ENCODE measurements around the gene COL13A1.

Gene COL13A1

GRCh38 chr10:69846293-69846921, 44.7 kb downstream of the COL13A1 start:
- no peak for DNase-seq (ENCODE audit: low spot score)

DNA sequence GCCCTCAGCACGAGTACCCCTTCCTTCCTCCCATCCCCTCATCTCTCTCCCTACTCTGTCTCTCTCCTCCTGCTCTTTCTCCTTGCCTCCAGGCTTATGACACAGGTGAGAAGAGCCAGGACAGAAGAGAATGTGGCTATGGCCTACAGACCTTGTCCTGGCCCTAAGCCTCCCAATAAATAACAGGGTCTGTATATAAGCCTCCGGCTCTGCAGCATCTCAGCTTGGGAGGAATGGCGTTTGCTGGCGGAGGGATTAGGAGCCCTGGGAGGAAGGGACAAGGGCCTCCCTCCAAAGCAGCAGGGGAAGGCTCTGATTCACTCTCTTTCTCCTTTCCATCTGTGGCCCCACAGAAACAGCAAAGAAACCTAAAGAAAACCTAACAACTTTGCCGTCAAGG, 45.8 kb downstream of the COL13A1 start:
- DNase-seq (ENCODE audit: low spot score): no peak

- no peak for DNase-seq (ENCODE audit: low spot score)
Observed at GRCh38 chr10:69847883-69848282, 46.2 kb downstream of the COL13A1 start.

DNA sequence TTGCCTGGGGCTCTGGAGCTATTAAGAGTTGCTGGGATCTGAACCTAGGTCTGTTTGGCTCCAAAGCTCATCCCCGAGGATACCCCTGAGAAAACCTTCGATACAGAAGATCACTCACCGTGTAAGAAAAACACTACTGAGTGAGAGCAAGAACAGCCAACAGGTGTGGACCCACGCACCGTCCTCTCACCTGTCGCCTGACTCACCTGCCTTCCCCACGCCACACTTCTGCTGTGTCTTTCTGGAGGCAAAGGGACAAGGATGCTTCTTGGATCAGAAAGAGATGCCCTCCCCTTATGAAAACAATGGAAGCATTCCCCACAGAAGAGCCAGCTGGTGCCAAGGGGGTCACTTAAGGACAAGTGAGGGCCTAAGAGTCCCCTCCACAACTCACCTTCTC, 46.7 kb downstream of the COL13A1 start:
- DNase-seq (ENCODE audit: low spot score): no peak

DNA sequence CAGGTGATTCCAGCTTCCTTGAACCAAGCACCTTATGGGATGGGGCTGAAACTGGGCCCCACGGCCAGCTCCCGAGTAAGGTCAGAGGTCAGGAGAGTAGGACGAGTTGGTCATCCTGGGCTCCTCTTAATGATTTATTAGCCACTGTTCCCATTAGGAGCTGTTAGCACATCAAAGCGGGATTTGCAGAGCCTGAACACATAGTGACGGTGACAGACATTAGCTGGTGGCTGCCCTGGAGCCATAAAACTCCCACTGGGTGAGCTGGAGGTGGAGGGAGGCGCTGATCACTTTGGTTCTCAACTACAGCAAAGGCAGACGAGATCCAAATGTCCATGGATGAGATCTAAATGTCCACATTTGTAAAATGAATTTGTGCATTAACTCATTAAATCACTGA, 48.1 kb downstream of the COL13A1 start:
- DNase-seq (ENCODE audit: low spot score): no peak

- DNase-seq (ENCODE audit: low spot score): no peak
Observed at GRCh38 chr10:69850440-69850839, 48.7 kb downstream of the COL13A1 start.

GRCh38 chr10:69851306-69851705, 49.6 kb downstream of the COL13A1 start:
- no peak for DNase-seq (ENCODE audit: low spot score)

DNA sequence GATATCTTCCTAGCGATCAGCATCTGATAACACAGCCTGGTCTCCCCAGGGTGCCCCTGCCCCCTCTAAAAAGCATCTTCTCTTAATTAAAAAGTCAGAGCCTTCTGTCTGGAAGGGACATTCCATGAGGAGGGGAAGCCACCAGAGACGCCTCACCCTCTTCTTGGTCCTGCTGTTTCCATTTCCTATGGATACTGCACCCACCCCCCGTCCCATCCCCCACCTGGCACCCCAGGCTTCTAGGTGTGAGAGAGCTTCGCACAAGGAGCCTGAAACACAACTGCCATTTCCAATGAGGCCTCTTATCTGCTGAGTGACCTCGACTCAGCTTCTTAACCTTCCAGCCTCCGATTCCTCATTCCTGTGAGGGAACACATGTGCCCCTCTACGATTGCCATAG, 51.4 kb downstream of the COL13A1 start:
- DNase-seq (ENCODE audit: low spot score): no peak

GRCh38 chr10:69854511-69855345, 53.0 kb downstream of the COL13A1 start:
- DNase-seq (ENCODE audit: low spot score): no peak

DNA sequence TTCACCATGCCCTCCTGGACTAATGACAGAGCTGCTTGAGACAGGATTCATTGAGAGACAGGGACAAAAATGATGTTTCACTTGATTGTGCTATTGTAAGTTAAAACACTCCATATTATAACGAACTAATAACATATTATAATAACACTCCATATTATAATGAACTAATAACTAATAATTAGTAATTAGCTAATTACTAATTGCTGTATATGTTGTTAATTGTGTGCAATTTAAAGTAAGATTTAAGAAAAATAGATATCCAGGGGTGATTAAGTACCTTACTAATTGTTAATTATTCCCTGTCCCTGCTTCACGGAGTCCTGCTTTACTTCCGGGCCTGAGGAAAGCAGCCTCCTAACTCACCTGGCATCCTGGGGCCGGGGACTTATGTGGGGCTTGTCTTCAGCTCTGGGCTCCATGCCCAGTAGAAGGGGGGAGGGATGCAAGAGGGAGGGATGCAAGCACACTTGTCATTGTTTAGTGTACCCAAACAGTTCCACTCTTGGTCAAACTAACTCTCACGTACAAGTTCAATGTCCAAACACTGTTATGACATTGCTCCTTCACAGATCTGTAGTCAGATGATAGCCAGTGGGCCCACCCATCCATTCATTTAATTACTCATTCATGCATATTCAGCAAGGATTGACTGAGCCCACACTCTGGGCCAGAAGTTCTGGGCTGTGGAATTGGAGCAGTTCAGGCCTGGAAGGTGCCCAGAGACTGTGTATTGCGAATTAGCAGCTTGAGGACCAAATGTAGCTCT, 53.8 kb downstream of the COL13A1 start:
- DNase-seq (ENCODE audit: low spot score): peak; percentile 24

GRCh38 chr10:69856601-69857166, 55.0 kb downstream of the COL13A1 start:
- DNase-seq (ENCODE audit: low spot score): no peak

DNA sequence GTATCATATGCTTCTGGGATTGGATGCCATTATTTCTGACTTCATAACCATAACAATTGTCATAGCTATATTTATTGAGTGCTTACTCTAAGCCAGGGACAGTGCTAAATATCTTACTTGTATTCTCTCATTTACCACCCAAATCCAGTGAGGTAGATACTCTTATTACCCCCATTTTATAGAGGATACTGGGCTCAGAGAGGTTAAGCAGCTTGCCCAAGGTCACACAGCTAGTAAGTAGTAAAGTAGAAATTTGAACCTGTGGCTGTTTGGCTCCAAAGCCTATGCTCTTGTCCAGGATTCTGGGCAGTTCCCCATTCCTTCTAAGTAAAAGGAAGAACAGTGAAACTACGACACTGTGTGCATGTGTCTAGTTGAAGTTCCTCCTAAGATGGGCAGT, 56.5 kb downstream of the COL13A1 start:
- DNase-seq (ENCODE audit: low spot score): peak; percentile 11

- no peak for DNase-seq (ENCODE audit: low spot score)
Observed at GRCh38 chr10:69860271-69860670, 58.6 kb downstream of the COL13A1 start.

DNA sequence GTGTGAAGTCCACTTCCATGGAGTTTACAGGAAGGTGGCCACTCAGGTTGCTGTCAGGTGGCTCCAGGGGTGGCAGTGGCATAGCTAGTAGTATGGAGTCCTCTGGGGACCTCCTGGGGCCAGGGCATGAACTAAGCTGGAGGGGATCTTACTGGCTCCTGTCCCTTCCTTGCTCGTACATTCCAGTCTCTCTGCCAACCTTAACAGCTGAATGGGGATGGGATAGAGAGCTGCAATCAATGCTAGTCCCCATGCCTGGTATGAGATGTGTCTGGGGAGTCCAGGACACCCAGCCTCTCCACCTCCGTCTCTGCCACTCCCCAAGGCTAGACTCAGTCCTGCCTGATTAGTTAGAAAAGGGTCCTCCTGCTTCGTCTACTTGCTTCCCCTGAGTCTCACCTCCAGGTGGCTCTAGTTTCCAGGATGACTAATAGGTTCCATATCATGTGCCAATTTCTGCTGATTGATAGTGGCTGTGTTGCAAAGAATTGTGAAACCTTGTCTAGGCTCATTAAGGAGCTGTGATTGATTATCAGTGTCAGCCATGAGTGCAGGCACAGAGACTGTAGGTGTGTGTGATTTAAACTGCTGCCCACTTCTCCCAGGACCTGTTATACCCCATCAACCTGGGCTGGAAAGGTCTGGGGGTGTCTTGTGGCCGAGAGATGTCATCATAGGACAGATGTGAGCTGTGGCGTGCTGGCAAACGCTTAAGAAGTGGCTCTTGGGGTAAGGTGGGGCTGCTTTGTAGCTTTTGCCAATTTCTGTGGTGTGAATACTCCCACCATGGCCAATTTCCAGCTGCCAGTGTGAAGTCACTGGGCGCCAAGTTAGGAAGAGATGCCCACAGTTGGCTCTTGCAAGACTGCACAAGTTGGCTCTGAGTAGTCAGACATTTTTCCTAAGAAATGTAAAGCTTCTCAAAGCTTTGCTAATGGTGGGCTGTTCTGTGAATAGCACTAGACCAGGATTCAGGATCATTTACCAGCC, 59.8 kb downstream of the COL13A1 start:
- no peak for DNase-seq (ENCODE audit: low spot score)

GRCh38 chr10:69862882-69863530, 61.3 kb downstream of the COL13A1 start:
- DNase-seq (ENCODE audit: low spot score): no peak

DNA sequence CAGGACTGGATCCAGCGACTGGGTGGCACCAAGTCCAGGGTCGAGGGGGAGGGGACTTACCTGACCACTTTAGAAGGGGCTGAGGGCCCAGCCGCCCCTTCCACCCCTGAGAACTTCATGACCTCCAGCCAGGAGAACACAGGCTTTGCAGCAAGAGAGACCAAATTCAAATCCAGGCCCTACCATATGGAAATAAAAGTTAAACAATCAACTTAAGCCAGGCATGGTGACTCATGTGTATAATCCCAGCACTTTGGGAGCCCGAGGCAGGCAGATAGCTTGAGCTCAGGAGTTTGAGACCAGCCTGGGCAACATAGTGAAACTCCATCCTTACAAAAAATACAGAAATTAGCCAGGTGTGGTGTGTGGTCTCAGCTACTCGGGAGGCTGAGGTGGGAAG, 61.9 kb downstream of the COL13A1 start:
- DNase-seq (ENCODE audit: low spot score): no peak

- DNase-seq (ENCODE audit: low spot score): no peak
Observed at GRCh38 chr10:69864321-69864720, 62.6 kb downstream of the COL13A1 start.

- no peak for DNase-seq (ENCODE audit: low spot score)
Observed at GRCh38 chr10:69865450-69865849, 63.7 kb downstream of the COL13A1 start.

DNA sequence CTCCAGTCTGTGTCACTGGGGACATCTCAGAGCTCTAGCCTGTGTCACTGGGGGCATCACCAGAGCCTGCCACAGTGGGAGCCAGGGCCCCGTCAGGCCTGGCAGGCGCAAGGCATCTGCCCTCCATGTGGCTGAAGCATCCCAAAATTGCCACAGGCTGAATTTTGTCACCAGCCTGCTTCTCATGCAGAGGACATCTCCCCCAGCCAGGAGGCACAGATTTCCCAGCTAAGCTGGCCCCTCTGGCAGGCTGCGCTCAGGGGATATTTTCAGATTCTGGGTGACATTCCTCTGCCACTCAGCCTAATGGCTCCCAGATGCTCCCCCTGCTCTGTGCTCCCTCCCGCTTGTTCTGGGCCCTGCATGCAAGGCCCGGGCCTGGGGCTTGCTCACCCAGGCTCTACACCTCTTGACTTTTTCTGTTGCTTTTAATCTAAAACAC, 64.6 kb downstream of the COL13A1 start:
- DNase-seq (ENCODE audit: low spot score): no peak

- DNase-seq (ENCODE audit: low spot score): peak; percentile 25
Observed at GRCh38 chr10:69866688-69867461, 65.2 kb downstream of the COL13A1 start.
